ENCODE data around the gene ANKZF1.
A peak's percentile ranks its signal among the peaks of the same experiment; 100 is the strongest.

The ANKZF1 gene

DNA sequence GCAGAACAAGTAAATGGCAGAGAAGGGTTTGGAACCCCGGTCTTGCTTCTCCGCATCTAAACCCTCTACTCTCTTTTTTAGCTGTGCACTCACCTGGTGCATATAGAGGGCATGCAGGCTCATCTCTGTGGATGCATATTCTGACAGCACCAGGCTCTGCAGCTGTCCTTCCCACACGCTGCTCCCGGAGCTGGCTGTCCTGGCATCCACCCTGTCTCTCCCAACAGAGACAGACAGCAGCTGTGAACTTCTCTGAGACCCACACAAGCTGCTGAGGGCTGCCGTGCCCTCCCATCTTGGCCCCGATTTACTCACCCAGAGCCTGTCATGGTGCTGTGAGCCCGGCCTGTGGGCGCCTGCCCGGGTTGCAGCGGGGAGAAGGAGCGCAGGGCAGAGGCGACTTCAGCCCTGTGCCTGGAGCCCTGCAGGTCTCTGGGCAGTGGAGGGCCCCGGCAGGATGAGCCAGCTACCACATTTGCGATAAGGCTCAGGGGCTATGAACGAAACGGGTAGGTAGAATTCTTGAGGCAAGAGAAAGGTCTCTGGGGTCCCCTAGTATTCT lies 7.6 kb upstream of the ANKZF1 start:
- Histone ChIP-seq H3K9ac (ENCODE audit: low read length) (no peak overlapping the region), H3K9me3 (ENCODE audit: control insufficient read depth, low read length) (no peaks in the 10 kb centered on the region), H3K4me3 (ENCODE audit: low read length) (no peak overlapping the region), H3K36me3 (ENCODE audit: control insufficient read depth, insufficient read depth, low read length) (peaks cover 28% of the 10 kb centered on the region), H3K4me1 (ENCODE audit: control insufficient read depth, insufficient read depth, low read length) (peaks cover 22% of the 10 kb centered on the region), H3K27me3 (ENCODE audit: control insufficient read depth, insufficient read depth, low read length) (no peaks in the 10 kb centered on the region)

DNA sequence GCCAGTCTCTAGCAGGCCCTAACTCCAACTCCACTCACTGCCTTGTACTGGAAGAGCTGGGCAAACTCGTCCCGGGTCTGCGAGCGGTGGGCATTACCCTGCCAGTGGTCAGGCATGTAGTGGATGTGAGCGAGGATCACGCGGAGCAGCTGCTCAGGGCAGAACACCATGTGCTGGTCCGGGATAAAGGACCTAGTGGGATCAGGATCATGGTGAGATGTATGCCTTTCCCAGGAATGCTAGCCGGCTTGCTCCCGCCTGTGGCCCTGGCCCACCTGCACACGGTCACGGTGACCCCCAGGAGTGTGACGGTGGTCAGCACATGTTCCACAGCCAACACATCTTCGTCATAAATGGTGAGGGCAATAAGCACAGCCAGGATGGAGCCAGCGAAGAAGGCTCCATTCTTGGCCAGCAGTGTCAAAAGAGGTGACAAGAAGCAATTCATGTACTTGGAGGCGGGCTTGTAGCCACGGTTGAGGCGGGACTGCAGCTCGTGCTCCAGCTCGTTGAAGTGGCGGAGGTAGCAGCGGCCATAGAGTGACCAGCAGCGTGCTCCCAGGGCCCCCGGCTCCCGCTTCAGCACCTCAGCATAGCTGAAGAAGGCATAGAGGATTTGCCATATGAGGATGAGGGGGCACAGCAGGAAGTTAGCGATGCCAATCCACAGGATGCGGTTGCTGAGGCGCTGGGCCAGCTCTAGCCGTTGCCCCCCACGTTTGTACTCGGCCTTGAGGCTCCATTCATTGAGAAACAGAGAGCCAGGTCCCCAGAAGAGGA lies 5.6 kb upstream of the ANKZF1 start:
- Histone ChIP-seq H3K36me3 (ENCODE audit: control insufficient read depth, insufficient read depth, low read length) (peaks cover 28% of the 10 kb centered on the region), H3K9me3 (ENCODE audit: control insufficient read depth, low read length) (no peaks in the 10 kb centered on the region), H3K9ac (ENCODE audit: low read length) (no peak overlapping the region), H3K4me1 (ENCODE audit: control insufficient read depth, insufficient read depth, low read length) (peaks cover 21% of the 10 kb centered on the region), H3K4me3 (ENCODE audit: low read length) (no peak overlapping the region), H3K27me3 (ENCODE audit: control insufficient read depth, insufficient read depth, low read length) (no peaks in the 10 kb centered on the region)

DNA sequence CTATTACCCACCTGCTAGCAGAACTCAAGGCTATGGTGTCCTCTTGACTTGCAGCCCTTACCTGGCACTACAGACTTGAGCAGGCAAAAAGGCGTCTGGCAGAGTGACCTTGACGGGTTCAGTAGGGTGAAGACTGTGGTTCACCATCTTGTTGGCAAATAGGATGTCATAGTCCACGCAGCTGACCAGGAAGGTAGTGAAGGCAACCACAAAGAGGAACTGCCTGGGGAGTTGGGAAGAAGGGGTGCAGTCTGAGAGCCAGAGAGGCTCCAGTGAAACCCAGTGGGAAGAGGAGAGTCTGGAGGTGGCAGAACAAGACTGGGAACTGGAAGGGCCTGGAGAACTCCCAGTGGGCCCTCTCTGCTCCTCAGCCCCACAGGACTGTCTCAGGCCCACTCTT lies 4.3 kb upstream of the ANKZF1 start:
- no peak overlapping the region for H3K9ac ChIP-seq (ENCODE audit: low read length)
- peaks cover 22% of the 10 kb centered on the region for H3K36me3 ChIP-seq (ENCODE audit: control insufficient read depth, insufficient read depth, low read length)
- H3K27me3 ChIP-seq (ENCODE audit: control insufficient read depth, insufficient read depth, low read length), result no peaks in the 10 kb centered on the region
- peaks cover 13% of the 10 kb centered on the region for H3K4me1 ChIP-seq (ENCODE audit: control insufficient read depth, insufficient read depth, low read length)
- no peak overlapping the region for H3K4me3 ChIP-seq (ENCODE audit: low read length)
- no peaks in the 10 kb centered on the region for H3K9me3 ChIP-seq (ENCODE audit: control insufficient read depth, low read length)

DNA sequence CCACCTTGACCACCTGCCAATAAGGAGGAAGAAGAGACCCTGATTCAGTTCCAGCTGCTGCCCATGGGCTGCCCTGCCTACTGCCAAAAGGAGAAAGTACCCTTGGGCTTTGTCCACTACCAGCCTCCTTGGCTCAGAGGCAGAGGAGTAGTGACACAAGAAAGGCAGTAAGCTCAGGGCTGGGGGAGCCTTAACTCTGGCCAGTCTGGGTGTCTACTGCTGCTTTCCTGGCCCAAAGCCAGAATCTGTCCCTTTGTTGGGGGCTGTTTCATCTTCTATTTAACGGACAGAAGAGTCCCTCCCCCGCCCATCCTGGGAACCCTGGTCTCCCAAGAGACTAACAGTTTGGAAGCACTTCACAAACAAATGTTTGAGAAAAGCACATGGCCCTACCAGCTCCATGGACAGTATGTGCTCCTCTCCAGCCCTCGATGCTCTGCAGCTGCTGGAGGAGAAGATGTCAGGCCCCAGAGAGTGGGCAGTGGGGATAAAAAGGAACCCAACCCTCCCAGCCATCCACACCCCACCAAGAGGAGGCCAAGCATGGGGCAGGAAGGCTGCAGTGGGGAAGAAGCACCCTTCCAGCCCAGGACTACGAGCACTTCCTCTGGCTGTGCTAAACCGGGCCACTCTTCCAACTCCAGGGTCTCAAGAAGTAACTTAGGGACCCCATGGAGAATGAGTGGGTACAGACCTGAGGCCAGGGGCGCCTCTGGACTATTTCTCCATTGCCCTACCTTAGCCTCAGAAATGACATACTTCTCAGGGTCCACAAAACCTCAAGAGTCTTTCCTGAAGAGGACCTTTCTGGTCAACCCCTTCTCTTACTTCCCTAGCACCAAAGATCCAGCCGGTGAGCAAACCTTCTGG lies 1.3 kb upstream of the ANKZF1 start:
- H3K9ac ChIP-seq (ENCODE audit: low read length), result peak overlapping the region; percentile 97
- H3K27me3 ChIP-seq (ENCODE audit: control insufficient read depth, insufficient read depth, low read length), result no peaks in the 10 kb centered on the region
- H3K4me3 ChIP-seq (ENCODE audit: low read length), result peak overlapping the region; percentile 65
- peaks cover 19% of the 10 kb centered on the region for H3K4me1 ChIP-seq (ENCODE audit: control insufficient read depth, insufficient read depth, low read length)
- H3K9me3 ChIP-seq (ENCODE audit: control insufficient read depth, low read length), result no peaks in the 10 kb centered on the region
- peaks cover 17% of the 10 kb centered on the region for H3K36me3 ChIP-seq (ENCODE audit: control insufficient read depth, insufficient read depth, low read length)

GRCh38 chr2:219228911-219229304 lies 698 bp upstream of the ANKZF1 start:
- peak overlapping the region; percentile 65 for H3K4me3 ChIP-seq (ENCODE audit: low read length)
- H3K9me3 ChIP-seq (ENCODE audit: control insufficient read depth, low read length), result no peaks in the 10 kb centered on the region
- H3K27me3 ChIP-seq (ENCODE audit: control insufficient read depth, insufficient read depth, low read length), result no peaks in the 10 kb centered on the region
- H3K36me3 ChIP-seq (ENCODE audit: control insufficient read depth, insufficient read depth, low read length), result peaks cover 14% of the 10 kb centered on the region
- H3K4me1 ChIP-seq (ENCODE audit: control insufficient read depth, insufficient read depth, low read length), result peaks cover 19% of the 10 kb centered on the region
- peak overlapping the region; percentile 97 for H3K9ac ChIP-seq (ENCODE audit: low read length)

GRCh38 chr2:219230059-219230540 lies 494 bp downstream of the ANKZF1 start:
- Histone ChIP-seq H3K9me3 (ENCODE audit: control insufficient read depth, low read length) (no peaks in the 10 kb centered on the region), H3K4me1 (ENCODE audit: control insufficient read depth, insufficient read depth, low read length) (peaks cover 19% of the 10 kb centered on the region), H3K9ac (ENCODE audit: low read length) (peak overlapping the region; percentile 97), H3K36me3 (ENCODE audit: control insufficient read depth, insufficient read depth, low read length) (peaks cover 10% of the 10 kb centered on the region), H3K27me3 (ENCODE audit: control insufficient read depth, insufficient read depth, low read length) (no peaks in the 10 kb centered on the region), H3K4me3 (ENCODE audit: low read length) (peak overlapping the region; percentile 65)

DNA sequence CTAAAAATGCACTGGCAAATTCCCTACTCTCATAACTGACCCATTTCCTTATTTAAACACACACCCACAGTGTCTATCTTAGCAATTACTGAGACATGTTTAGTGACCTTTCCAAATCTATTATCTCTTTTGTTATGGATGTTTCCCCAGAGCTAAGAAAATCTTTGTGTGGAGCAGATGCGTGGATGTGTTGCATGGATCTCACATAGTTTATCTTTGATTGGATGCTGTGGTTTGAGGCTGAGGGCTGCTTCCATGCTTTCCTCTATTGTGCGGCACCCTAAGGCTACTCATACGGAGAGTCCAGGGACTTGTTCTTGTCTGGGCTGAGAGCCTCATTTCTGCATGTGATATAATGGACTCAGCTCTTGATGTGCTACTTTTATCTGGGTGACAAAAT lies 4.7 kb downstream of the ANKZF1 start:
- Histone ChIP-seq H3K4me1 (ENCODE audit: control insufficient read depth, insufficient read depth, low read length) (peaks cover 7% of the 10 kb centered on the region), H3K27me3 (ENCODE audit: control insufficient read depth, insufficient read depth, low read length) (no peaks in the 10 kb centered on the region), H3K9ac (ENCODE audit: low read length) (no peak overlapping the region), H3K36me3 (ENCODE audit: control insufficient read depth, insufficient read depth, low read length) (peaks cover 16% of the 10 kb centered on the region), H3K9me3 (ENCODE audit: control insufficient read depth, low read length) (no peaks in the 10 kb centered on the region), H3K4me3 (ENCODE audit: low read length) (no peak overlapping the region)

DNA sequence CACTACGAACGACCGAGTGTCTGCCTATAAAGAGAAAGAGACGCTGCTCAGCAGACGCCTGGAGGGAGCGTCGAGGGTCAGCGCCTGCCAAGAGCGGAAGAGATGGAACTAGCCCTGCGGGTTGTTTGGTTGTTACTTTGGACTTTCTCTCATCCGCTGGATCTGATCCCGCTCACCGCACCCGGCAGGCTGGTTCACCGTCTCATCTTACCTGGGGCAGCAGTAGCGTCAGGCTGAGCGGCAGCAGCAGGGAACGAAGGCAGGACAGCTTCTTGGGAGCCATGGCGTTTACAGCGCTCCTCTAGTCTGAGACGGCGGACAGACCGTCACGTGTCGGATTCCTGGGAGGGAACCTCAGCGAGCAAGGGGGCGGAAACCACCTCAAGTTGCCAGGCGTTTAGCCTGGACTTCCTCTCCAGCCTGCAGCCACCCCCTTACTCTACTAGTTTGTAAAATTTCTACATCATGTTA lies 13.7 kb downstream of the ANKZF1 start:
- H3K9ac ChIP-seq (ENCODE audit: low read length), result peak overlapping the region; percentile 12
- H3K4me3 ChIP-seq (ENCODE audit: low read length), result no peak overlapping the region

DNA sequence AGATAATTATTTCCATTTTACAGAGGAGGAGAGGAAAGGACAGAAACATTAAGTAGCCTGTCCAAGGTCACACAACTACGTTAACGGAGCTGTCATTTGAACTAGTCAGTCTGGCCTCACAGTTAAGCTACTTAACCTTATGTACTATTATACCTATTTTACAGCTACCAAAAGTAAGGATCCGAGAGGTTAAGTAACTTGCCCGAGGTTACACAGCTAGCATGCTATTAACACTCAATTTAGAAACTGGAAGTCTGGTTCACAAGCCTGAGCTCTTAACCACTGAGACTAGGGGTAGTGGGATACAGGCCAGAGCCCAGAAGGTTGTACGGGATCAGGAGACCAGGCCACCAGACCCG lies 15.2 kb downstream of the ANKZF1 start:
- Histone ChIP-seq H3K9me3 (ENCODE audit: control insufficient read depth, low read length) (no peaks in the 10 kb centered on the region), H3K9ac (ENCODE audit: low read length) (peak overlapping the region; percentile 99), H3K4me1 (ENCODE audit: control insufficient read depth, insufficient read depth, low read length) (peaks cover 47% of the 10 kb centered on the region), H3K27me3 (ENCODE audit: control insufficient read depth, insufficient read depth, low read length) (no peaks in the 10 kb centered on the region), H3K36me3 (ENCODE audit: control insufficient read depth, insufficient read depth, low read length) (no peaks in the 10 kb centered on the region), H3K4me3 (ENCODE audit: low read length) (peak overlapping the region; percentile 98)

More for the DNA sequence above, 13.7 kb downstream of the ANKZF1 start:
- Histone ChIP-seq H3K27me3 (ENCODE audit: control insufficient read depth, insufficient read depth, low read length) (no peaks in the 10 kb centered on the region), H3K4me1 (ENCODE audit: control insufficient read depth, insufficient read depth, low read length) (peaks cover 32% of the 10 kb centered on the region), H3K36me3 (ENCODE audit: control insufficient read depth, insufficient read depth, low read length) (no peaks in the 10 kb centered on the region), H3K9me3 (ENCODE audit: control insufficient read depth, low read length) (no peaks in the 10 kb centered on the region)

DNA sequence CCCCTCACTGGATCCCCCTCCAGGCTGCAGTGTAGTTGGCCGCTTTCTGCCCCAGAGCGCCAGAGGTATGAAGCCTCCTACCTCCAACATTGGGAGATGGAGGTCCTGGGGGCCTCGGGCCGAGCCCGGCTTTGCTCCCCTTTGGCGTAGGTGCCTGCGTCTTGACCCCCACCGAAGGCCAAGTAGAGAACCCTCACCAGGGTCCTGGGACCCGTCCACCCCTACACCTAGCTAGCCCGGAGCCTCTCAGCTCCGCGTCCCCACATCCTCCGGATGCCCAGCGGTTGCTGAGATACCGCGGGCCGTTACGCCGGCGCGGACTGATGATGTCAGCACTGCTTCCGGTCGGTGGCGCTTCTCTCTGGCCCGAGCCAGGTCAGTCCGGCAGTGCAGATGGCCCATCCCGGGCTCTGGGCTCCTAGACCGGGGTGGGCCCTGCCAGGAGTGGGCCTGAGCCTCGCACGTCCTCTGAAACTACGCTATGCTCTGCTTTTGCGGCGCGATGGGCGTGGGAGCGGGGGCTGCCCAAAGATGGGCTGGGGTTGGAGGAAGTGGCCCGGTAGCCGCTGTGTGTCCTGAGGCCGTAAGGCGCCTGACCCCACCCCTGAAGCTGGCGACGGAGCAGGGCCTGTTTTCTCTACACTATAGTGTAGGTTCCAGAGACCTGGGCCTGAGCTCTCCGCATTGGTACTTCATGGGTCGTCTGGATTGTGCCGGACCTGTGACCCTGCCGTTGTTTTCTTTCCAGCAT lies 15.7 kb downstream of the ANKZF1 start, which contains the start of the genes GLB1L and STK16:
TSS of gene GLB1L (minus strand) at position 297 of the 751 bp plus-strand sequence. CDS start 1,871 bp downstream, outside the sequence.
TSS of gene STK16 (plus strand) at position 332 of the 751 bp plus-strand sequence. CDS start 521 bp downstream, outside the sequence.
- peak within 1 kb of the TSS; percentile 99 for H3K9ac ChIP-seq (ENCODE audit: low read length)
- H3K4me1 ChIP-seq (ENCODE audit: control insufficient read depth, insufficient read depth, low read length), result peaks cover 52% of the 10 kb centered on the region
- no peaks in the 10 kb centered on the region for H3K36me3 ChIP-seq (ENCODE audit: control insufficient read depth, insufficient read depth, low read length)
- no peaks in the 10 kb centered on the region for H3K27me3 ChIP-seq (ENCODE audit: control insufficient read depth, insufficient read depth, low read length)
- H3K4me3 ChIP-seq (ENCODE audit: low read length), result peak within 1 kb of the TSS; percentile 98
- H3K9me3 ChIP-seq (ENCODE audit: control insufficient read depth, low read length), result no peaks in the 10 kb centered on the region

GRCh38 chr2:219245899-219246230 lies 16.3 kb downstream of the ANKZF1 start:
- peak overlapping the region; percentile 98 for H3K4me3 ChIP-seq (ENCODE audit: low read length)
- peaks cover 58% of the 10 kb centered on the region for H3K4me1 ChIP-seq (ENCODE audit: control insufficient read depth, insufficient read depth, low read length)
- no peaks in the 10 kb centered on the region for H3K36me3 ChIP-seq (ENCODE audit: control insufficient read depth, insufficient read depth, low read length)
- no peaks in the 10 kb centered on the region for H3K9me3 ChIP-seq (ENCODE audit: control insufficient read depth, low read length)
- peak overlapping the region; percentile 99 for H3K9ac ChIP-seq (ENCODE audit: low read length)
- H3K27me3 ChIP-seq (ENCODE audit: control insufficient read depth, insufficient read depth, low read length), result no peaks in the 10 kb centered on the region
